ENCODE data around the gene CAMK4. TPM values are rescaled to one million over a fixed set of nuclear protein-coding genes. Genes with fewer than 3 reads are reported as not detected.

CAMK4 gene
- total and polyA plus RNA-seq, 9 of the 15 experiments (the other 6 are each of a cell fraction or from before 2014, with no cell fraction given) = 0.35 TPM; not detected in 8

DNA sequence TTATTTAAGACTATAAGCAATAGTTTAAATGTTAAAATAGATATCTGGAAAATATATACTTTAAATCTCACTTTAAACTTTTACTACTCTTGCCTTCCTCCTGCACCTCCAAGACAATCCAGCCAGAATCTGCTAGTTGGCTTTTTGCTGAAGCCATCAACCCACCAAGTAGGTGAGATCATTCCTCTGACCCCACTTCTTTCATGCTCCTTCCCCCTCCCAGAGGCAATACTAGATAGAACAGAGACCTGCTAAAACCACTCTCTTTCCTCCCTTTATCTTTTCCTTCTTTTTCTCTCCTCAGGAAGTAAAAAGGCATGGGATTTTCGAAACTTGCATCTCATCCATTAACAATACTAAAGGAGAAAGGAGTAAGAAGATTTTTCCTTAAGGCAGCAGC lies 30.1 kb upstream of the CAMK4 start (continued):
- TF ChIP-seq GATAD2B (IDR thresholded peaks at IDR 0.05; ENCODE audit: borderline replicate concordance) (no peak), YBX1 (IDR thresholded peaks at IDR 0.05) (no peak), NFYB (IDR thresholded peaks at IDR 0.05; ENCODE audit: extremely low read depth, insufficient read length) (no peak)
- TF ChIP-seq, protein P1, sequence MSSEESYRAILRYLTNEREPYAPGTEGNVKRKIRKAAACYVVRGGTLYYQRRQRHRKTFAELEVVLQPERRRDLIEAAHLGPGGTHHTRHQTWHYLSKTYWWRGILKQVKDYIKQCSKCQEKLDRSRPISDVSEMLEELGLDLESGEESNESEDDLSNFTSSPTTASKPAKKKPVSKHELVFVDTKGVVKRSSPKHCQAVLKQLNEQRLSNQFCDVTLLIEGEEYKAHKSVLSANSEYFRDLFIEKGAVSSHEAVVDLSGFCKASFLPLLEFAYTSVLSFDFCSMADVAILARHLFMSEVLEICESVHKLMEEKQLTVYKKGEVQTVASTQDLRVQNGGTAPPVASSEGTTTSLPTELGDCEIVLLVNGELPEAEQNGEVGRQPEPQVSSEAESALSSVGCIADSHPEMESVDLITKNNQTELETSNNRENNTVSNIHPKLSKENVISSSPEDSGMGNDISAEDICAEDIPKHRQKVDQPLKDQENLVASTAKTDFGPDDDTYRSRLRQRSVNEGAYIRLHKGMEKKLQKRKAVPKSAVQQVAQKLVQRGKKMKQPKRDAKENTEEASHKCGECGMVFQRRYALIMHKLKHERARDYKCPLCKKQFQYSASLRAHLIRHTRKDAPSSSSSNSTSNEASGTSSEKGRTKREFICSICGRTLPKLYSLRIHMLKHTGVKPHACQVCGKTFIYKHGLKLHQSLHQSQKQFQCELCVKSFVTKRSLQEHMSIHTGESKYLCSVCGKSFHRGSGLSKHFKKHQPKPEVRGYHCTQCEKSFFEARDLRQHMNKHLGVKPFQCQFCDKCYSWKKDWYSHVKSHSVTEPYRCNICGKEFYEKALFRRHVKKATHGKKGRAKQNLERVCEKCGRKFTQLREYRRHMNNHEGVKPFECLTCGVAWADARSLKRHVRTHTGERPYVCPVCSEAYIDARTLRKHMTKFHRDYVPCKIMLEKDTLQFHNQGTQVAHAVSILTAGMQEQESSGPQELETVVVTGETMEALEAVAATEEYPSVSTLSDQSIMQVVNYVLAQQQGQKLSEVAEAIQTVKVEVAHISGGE (CRISPR knock-in tag; IDR thresholded peaks at IDR 0.05) = no peak

DNA sequence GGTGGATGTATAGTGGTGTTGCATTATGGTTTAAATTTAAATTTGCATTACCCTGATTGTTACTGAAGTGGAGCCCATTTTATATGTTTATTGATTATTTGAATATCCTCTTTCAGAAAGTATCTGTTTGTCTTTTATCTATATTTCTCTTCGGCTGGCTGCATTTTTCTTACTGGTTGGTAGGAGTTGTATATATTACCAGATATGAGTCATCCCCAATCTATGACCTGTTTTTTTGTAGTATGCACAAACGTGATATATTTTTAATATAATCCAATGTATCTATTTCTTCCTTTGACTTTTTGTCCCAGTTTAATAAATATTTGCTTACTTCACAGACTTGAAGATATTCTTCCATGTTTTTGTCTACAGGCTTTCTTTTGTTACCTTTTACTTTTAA lies 29.3 kb upstream of the CAMK4 start:
- Histone ChIP-seq H2AFZ (ENCODE audit: low read depth, low read length) (no peak overlapping the region), H3K9ac (ENCODE audit: insufficient read depth in 1 of 2, low read depth in 2 of 2, low read length in 2 of 2) (no peak overlapping the region), H3K4me3 (no peak overlapping the region), H3K4me2 (ENCODE audit: insufficient read depth, low read length) (no peak overlapping the region), H3K27me3 (ENCODE audit: control insufficient read depth in 2 of 2, insufficient read depth in 2 of 2, low read length in 2 of 2) (no peaks in the 10 kb centered on the region), H4K20me1 (replicated peaks; ENCODE audit: control insufficient read depth, insufficient read depth, low read length) (no peaks in the 10 kb centered on the region), H3K9me3 (replicated peaks; ENCODE audit: control insufficient read depth, insufficient read depth, low read depth, low read length) (no peaks in the 10 kb centered on the region), H3K79me2 (ENCODE audit: control insufficient read depth, insufficient read depth, low read length) (no peaks in the 10 kb centered on the region), H3K4me1 (replicated peaks in 1 of 2; ENCODE audit: control insufficient read depth in 2 of 2, insufficient read depth in 2 of 2, low read length in 2 of 2) (no peaks in the 10 kb centered on the region), H3K9me1 (ENCODE audit: control insufficient read depth, insufficient read depth, low read length) (no peaks in the 10 kb centered on the region), H3K27ac (ENCODE audit: extremely low read depth, low read depth, low read length) (no peak overlapping the region), H3K36me3 (ENCODE audit: control insufficient read depth, insufficient read depth, low read length) (no peaks in the 10 kb centered on the region)
- intact Hi-C loops (cut with micrococcal nuclease) = no loop called here
- CTCF ChIA-PET (ENCODE audit: low intra/inter-chr PET ratio) = no interaction called here
- POLR2A ChIA-PET = no interaction called here
- ATAC-seq = no peak
- DNase-seq (ENCODE audit: extremely low read depth in 1 of 4, low spot score in 3 of 4) = no peak
- TF ChIP-seq ZNF717 (CRISPR knock-in tag; IDR thresholded peaks at IDR 0.05) = no peak
- no peak for TF ChIP-seq STAG1 (CRISPR knock-in tag; IDR thresholded peaks at IDR 0.05; ENCODE audit: borderline replicate concordance)
- TF ChIP-seq, protein P2, sequence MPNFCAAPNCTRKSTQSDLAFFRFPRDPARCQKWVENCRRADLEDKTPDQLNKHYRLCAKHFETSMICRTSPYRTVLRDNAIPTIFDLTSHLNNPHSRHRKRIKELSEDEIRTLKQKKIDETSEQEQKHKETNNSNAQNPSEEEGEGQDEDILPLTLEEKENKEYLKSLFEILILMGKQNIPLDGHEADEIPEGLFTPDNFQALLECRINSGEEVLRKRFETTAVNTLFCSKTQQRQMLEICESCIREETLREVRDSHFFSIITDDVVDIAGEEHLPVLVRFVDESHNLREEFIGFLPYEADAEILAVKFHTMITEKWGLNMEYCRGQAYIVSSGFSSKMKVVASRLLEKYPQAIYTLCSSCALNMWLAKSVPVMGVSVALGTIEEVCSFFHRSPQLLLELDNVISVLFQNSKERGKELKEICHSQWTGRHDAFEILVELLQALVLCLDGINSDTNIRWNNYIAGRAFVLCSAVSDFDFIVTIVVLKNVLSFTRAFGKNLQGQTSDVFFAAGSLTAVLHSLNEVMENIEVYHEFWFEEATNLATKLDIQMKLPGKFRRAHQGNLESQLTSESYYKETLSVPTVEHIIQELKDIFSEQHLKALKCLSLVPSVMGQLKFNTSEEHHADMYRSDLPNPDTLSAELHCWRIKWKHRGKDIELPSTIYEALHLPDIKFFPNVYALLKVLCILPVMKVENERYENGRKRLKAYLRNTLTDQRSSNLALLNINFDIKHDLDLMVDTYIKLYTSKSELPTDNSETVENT (CRISPR knock-in tag; IDR thresholded peaks at IDR 0.05) = no peak
- no TSS peak for BruUV-seq (replicated peaks)
- in situ Hi-C loops (cut with MboI) = no loop called here
- 5% methylated on average over 2 of the region's 2 CpGs for WGBS (ENCODE audit: insufficient coverage, low coverage, missing lambda C conversion rate)
- no peak for FAIRE-seq
